K562 (cell line): ENCODE results near the gene ENO2. TPM values are rescaled to one million over a fixed set of nuclear protein-coding genes. Genes with fewer than 3 reads are reported as not detected.

Experiments used
- AFF4 ChIP-seq: sonication (generic); formaldehyde crosslinking; IDR thresholded peaks from 2 replicates; pipeline ENCODE4 v1.8.0; 2023; ENCODE audit warnings: mild to moderate bottlenecking, missing genetic modification reagents
- BDP1 ChIP-seq: IDR thresholded peaks from 3 replicates; pipeline ENCODE4 v1.6.1; 2011; ENCODE audit not compliant: insufficient read length, insufficient read depth
- BRD9 ChIP-seq: fragments of 450-650 bp; IDR thresholded peaks from 2 replicates; pipeline ENCODE4 v1.6.1; 2018; ENCODE audit warnings: low read depth; ENCODE audit not compliant: partially characterized antibody
- CREBBP ChIP-seq: IDR thresholded peaks from one replicate; pipeline ENCODE4 v1.6.1; 2012; ENCODE audit warnings: low read depth, mild to moderate bottlenecking, control low read depth, inconsistent platforms, low read length
- DMBX1 ChIP-seq: fragments of 250-450 bp; sonication (Bioruptor Pico); IDR thresholded peaks from 2 replicates; pipeline ENCODE4 v1.8.0; 2022; ENCODE audit warnings: inconsistent platforms, mild to moderate bottlenecking, moderate library complexity, borderline replicate concordance
- KAT7 ChIP-seq: sonication (generic); formaldehyde crosslinking; IDR thresholded peaks from 2 replicates; pipeline ENCODE4 v1.8.0; 2022; ENCODE audit warnings: missing genetic modification reagents, mild to moderate bottlenecking, borderline replicate concordance
- NFATC3 ChIP-seq: fragments of 450-650 bp; IDR thresholded peaks from 2 replicates; pipeline ENCODE4 v1.6.1; 2017; ENCODE audit warnings: mild to moderate bottlenecking
- PHB ChIP-seq: fragments of 250-450 bp; sonication (Bioruptor Pico); IDR thresholded peaks from 2 replicates; pipeline ENCODE4 v1.5.0; 2021
- TEAD4 ChIP-seq, 2 experiments: sonication (generic) in 1 of 2; formaldehyde crosslinking in 1 of 2; IDR thresholded peaks; 2 replicates each; pipeline versions ENCODE4 v1.6.1 to v1.8.0; 2012 to 2022; ENCODE audit warnings: borderline replicate concordance in 1 of 2, inconsistent platforms in 1 of 2, low read length in 1 of 2, mild to moderate bottlenecking in 1 of 2, missing genetic modification reagents in 1 of 2
- ZNF197 ChIP-seq: fragments of 200-800 bp; sonication (Bioruptor generic); IDR thresholded peaks from 2 replicates; pipeline ENCODE4 v1.6.1; 2016; ENCODE audit warnings: low read depth, missing genetic modification characterization, missing compliant biosample characterization
- ZNF766 ChIP-seq: fragments of 200-800 bp; sonication (Bioruptor generic); conservative IDR thresholded peaks from 2 replicates; pipeline ENCODE4 v1.6.1; 2016; ENCODE audit warnings: missing genetic modification characterization, missing compliant biosample characterization
- polyA plus RNA-seq, 8 experiments: library from polyadenylated mRNA; depleted of rRNA in 4 of 8; stranded (reverse) in 5 of 8; unstranded in 3 of 8; fragments of >200 nt; fragmentation: Nextera tagmentation in 2 of 8; fragmentation: Illumina TruSeq in 1 of 8; extraction: Ambion mirVana in 2 of 8; extraction: Trizol in 1 of 8; gene quantifications; 2 replicates each; pipeline versions ENCODE4 v1.2.1 to v1.2.3, GENCODE V29; 2011 to 2014; ENCODE audit warnings: inconsistent platforms in 1 of 8, missing spikeins in 1 of 8
- total RNA-seq, 7 experiments: library from RNA; depleted of rRNA in 6 of 7; stranded (reverse); fragments of >200 nt in 6 of 7; fragmentation: Illumina TruSeq in 2 of 7; extraction: Trizol in 2 of 7; gene quantifications; 2 replicates each; pipeline versions ENCODE4 v1.2.1 to v1.2.3, GENCODE V29; 2011 to 2021; ENCODE audit warnings: low replicate concordance in 1 of 7
- TF ChIP-seq, protein P1 (sequence below), 2 experiments: fragments of 450-650 bp in 1 of 2; sonication (generic) in 1 of 2; formaldehyde crosslinking in 1 of 2; IDR thresholded peaks; 2 replicates each; pipeline versions ENCODE4 v1.7.1 to v1.9.0; 2016 to 2022; ENCODE audit warnings: inconsistent platforms in 1 of 2, mild to moderate bottlenecking in 1 of 2, missing genetic modification reagents in 1 of 2

Gene ENO2
- total and polyA plus RNA-seq, 9 of the 15 experiments (the other 6 are each of a cell fraction or from before 2014, with no cell fraction given) = 10.9 to 43.3 (median 21.0) TPM

- TF ChIP-seq BDP1 (no peak), KAT7 (CRISPR knock-in tag) (no peak), TEAD4 (IDR thresholded peaks at IDR 0.05; ENCODE audit: low read length) (no peak), TEAD4 (CRISPR knock-in tag; IDR thresholded peaks at IDR 0.05; ENCODE audit: borderline replicate concordance) (no peak), CREBBP (no peak), ZNF766 (CRISPR knock-in tag) (no peak), AFF4 (no peak), ZNF197 (CRISPR knock-in tag) (no peak), NFATC3 (0 out of 2 replicates have a peak, but pooled peaks have one; percentile 19), BRD9 (peak; percentile 48), PHB (no peak), DMBX1 (CRISPR knock-in tag) (no peak)
- TF ChIP-seq, protein P1, sequence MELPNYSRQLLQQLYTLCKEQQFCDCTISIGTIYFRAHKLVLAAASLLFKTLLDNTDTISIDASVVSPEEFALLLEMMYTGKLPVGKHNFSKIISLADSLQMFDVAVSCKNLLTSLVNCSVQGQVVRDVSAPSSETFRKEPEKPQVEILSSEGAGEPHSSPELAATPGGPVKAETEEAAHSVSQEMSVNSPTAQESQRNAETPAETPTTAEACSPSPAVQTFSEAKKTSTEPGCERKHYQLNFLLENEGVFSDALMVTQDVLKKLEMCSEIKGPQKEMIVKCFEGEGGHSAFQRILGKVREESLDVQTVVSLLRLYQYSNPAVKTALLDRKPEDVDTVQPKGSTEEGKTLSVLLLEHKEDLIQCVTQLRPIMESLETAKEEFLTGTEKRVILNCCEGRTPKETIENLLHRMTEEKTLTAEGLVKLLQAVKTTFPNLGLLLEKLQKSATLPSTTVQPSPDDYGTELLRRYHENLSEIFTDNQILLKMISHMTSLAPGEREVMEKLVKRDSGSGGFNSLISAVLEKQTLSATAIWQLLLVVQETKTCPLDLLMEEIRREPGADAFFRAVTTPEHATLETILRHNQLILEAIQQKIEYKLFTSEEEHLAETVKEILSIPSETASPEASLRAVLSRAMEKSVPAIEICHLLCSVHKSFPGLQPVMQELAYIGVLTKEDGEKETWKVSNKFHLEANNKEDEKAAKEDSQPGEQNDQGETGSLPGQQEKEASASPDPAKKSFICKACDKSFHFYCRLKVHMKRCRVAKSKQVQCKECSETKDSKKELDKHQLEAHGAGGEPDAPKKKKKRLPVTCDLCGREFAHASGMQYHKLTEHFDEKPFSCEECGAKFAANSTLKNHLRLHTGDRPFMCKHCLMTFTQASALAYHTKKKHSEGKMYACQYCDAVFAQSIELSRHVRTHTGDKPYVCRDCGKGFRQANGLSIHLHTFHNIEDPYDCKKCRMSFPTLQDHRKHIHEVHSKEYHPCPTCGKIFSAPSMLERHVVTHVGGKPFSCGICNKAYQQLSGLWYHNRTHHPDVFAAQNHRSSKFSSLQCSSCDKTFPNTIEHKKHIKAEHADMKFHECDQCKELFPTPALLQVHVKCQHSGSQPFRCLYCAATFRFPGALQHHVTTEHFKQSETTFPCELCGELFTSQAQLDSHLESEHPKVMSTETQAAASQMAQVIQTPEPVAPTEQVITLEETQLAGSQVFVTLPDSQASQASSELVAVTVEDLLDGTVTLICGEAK (IDR thresholded peaks at IDR 0.05) = peak; percentile 89
- TF ChIP-seq, protein P1 (CRISPR knock-in tag; IDR thresholded peaks at IDR 0.05) = no peak
These were observed 47.4 kb downstream of the ENO2 start (continued) for GRCh38 chr12:6961695-6962284.
